Thyroid gland (tissue), 4 donors: ENCODE results near the gene ARNT2.

Source experiments
- POLR2A ChIP-seq, 2 donors: fragments of 450-650 bp; IDR thresholded peaks; one replicate each; pipeline ENCODE4 v1.6.1; 2017; ENCODE audit warnings: antibody characterized with exemption in 2 of 2, mild to moderate bottlenecking in 2 of 2, moderate library complexity in 1 of 2
- TF ChIP-seq, protein P1 (sequence below), 6 experiments: fragments of 200-600 bp in 3 of 6; fragments of 450-650 bp in 3 of 6; sonication (generic) in 3 of 6; IDR thresholded peaks; one replicate each; pipeline ENCODE4 v1.5.1; 2016 to 2019; ENCODE audit warnings: antibody characterized with exemption in 6 of 6, mild to moderate bottlenecking in 2 of 6, inconsistent platforms in 1 of 6, moderate library complexity in 1 of 6

DNA sequence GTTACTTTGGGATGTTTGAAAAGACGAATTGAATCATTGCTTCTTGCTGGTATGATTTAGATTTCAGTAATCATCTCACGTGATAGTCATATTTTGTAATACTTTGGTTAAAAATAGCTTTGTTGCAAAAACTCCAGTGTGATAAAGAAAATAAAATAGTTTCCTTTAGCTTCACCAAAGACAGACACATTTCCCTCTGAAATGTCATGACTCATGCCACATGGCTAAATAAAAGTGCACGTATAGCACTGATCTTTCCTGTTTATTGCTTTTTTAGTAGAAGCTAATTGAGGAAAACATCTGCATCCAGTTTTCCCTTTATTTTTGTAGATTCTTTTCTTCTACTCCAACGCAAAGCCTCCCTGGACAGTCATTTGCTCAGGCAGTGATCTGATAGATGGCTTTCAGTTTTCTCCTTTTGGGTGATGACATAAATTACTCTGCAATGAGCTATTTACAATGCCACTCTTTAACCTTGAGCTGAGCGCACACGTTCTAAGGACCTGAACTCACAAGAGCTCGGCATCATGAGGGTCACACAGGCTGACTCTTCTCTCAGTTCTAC lies 84.9 kb downstream of the ARNT2 start:
- no peak for TF ChIP-seq POLR2A (IDR thresholded peaks at IDR 0.05)
- TF ChIP-seq, protein P1, sequence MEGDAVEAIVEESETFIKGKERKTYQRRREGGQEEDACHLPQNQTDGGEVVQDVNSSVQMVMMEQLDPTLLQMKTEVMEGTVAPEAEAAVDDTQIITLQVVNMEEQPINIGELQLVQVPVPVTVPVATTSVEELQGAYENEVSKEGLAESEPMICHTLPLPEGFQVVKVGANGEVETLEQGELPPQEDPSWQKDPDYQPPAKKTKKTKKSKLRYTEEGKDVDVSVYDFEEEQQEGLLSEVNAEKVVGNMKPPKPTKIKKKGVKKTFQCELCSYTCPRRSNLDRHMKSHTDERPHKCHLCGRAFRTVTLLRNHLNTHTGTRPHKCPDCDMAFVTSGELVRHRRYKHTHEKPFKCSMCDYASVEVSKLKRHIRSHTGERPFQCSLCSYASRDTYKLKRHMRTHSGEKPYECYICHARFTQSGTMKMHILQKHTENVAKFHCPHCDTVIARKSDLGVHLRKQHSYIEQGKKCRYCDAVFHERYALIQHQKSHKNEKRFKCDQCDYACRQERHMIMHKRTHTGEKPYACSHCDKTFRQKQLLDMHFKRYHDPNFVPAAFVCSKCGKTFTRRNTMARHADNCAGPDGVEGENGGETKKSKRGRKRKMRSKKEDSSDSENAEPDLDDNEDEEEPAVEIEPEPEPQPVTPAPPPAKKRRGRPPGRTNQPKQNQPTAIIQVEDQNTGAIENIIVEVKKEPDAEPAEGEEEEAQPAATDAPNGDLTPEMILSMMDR (IDR thresholded peaks at IDR 0.05) = no peak
